GM19463 (cell line): ENCODE data around the gene CSTB.
A peak's percentile ranks its signal among the peaks of the same experiment; 100 is the strongest.
"Not testable (repeated sequence)": the region's sequence is repeated elsewhere in the genome, so short reads cannot be mapped to it uniquely, and the experiment has no call there.

Experiments used
- ATAC-seq: cut with Tn5 transposase; IDR thresholded peaks from one replicate; pipeline ENCODE4 v1.9.1; 2021; ENCODE audit warnings: mild to moderate bottlenecking, moderate library complexity; ENCODE audit not compliant: unreplicated experiment

CSTB gene, protein sequence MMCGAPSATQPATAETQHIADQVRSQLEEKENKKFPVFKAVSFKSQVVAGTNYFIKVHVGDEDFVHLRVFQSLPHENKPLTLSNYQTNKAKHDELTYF

DNA sequence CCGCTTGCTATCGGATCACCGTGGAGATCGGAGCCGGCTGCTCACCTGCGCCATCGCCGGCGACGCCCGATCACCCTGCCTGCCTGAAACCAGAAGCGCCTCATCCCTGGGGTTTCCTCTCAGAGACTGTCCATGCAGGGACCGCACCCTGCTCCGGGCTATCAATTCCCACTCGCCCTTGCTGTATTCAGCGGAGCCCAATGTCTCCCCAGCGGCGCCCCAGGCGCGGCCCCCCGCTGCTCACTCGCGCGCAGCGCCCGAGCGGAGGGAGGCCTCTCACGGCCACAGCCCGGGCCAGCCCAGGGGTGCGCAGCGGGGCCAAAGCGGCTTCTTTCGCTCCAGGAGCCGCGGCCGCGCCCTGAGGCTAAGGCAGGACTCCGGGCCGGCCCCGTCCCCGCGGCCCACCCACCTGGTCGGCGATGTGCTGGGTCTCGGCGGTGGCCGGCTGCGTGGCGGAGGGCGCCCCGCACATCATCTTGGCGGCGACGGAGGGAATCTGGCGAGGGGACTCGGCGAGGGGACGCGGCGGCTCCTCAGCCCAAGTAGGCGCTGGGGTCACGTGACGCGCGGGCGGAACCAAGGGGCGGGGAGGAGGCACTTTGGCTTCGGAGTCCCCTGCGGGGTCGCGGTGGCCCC lies at the start of gene CSTB:
CSTB (minus strand) TSS at position 514 of the 636 bp plus-strand sequence; CDS start at position 475, 39 bp downstream.
- ATAC-seq = peak; percentile 52

GRCh38 chr21:43825242-43825935 lies 49.3 kb upstream of the CSTB start:
- no peak for ATAC-seq

GRCh38 chr21:43824333-43825241 lies 48.5 kb upstream of the CSTB start:
- ATAC-seq = no peak

DNA sequence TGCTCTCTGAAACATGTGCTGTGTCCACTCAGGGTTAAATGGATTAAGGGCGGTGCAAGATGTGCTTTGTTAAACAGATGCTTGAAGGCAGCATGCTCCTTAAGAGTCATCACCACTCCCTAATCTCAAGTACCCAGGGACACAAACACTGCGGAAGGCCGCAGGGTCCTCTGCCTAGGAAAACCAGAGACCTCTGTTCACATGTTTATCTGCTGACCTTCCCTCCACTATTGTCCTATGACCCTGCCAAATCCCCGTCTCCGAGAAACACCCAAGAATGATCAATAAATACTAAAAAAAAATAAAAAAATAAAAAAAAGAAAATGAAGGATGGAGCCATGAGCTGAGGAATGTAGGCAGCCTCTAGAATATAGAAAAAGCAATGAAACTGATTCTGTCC lies 46.6 kb upstream of the CSTB start:
- not testable (repeated sequence) for ATAC-seq

DNA sequence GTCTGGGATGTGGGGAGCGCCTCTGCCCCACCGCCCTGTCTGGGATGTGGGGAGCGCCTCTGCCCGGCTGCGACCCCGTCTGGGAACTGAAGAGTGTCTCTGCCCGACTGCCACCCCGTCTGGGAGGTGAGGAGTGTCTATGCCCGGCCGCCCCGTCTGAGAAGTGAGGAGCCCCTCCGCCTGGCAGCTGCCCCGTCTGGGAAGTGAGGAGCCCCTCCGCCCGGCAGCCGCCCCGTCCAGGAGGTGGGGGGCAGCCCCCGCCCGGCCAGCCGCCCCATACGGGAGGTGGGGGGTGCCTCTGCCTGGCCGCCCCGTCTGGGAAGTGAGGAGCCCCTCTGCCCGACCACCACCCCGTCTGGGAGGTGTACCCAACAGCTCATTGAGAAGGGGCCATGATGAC lies 46.1 kb upstream of the CSTB start:
- ATAC-seq = not testable (repeated sequence)

DNA sequence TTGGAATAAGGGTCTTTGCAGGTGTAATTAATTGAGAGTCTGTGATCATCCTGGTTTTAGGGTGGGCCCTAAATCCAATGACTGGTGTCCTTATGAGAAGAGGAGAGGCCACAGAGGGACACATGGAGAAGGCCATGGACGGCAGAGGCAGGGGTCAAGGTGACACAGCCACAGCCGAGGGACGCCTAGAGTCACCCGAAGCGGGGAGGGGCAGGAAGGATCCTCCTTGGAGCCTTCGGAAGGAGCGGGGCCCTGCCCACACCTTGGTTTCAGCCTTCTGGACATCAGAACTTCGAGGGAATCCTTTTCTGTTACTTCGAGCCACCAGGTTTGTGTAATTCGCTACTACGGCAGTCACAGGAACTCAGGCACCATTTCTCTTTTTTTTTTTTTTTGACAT lies 44.4 kb upstream of the CSTB start:
- ATAC-seq = no peak

GRCh38 chr21:43819511-43820405 lies 43.6 kb upstream of the CSTB start:
- ATAC-seq = no peak

- ATAC-seq = no peak
Observed at GRCh38 chr21:43818685-43819084, 42.6 kb upstream of the CSTB start.

DNA sequence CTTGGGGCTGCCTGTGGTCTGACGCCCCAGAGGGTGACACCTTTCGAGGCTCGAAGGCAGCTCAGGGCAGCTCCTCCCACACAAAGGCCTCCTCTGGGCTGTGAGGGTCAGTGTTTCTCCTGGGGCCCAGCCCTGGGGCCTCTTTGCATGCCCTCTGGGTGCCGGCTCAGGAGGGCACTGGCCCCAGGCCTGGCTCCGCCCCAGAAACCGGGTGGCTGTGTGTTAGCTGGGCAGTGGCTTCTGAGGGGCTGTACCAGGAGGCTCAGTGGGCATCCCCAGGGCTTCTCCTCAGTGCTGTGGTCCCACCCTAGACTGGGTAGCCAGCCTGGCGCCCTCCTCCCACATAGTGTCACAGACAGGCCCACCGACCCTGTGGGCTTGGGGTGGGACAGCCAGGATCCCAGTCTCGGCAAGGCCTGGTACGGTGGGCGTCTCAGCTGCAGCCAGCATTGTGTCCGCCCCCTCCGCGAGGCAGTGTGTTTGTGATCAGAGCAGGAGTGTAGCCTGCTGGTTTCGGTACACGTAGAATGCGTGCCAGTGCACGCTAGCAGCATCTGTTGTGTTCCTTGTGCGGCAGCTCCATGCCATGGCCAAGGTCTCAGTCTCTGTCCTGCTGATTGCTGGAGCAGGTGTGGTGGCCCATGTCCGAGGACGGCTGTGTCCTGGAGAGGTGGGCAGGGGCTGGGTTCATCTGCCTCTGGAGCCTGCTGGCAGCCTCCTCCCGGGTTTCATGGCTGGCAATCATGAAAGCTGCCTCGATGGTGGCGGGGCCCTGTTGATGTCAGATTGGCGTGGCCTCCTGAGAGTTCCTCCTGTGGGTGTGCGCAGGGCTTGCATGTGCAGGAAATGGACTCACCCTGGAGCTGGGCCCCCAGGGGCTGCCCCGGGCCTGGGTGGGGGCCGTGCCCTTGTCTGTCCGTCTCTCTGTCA lies 41.3 kb upstream of the CSTB start:
- no peak for ATAC-seq

DNA sequence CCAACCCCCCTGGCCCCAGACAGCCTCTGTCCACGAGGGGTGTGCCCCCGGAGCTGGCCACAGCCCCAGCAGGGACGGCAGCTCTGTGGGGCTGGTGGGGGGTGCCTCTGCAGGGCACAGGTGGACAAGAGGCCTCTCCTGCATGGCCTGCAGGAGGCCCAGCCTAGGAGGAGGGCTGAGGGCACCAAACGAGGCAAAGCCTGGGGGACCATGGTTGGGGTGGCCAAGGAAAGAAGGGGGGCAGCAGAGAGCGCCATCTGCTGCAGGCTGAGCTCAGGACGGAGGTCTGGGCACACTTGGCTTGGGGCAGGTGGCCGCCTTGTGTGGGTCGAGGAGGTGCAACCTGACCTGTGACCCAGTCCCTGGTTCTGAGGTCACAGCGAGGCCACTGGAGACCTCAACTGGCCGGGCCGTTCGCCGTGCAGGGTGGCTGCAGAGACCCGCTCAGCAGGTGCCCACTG lies 40.5 kb upstream of the CSTB start:
- no peak for ATAC-seq

DNA sequence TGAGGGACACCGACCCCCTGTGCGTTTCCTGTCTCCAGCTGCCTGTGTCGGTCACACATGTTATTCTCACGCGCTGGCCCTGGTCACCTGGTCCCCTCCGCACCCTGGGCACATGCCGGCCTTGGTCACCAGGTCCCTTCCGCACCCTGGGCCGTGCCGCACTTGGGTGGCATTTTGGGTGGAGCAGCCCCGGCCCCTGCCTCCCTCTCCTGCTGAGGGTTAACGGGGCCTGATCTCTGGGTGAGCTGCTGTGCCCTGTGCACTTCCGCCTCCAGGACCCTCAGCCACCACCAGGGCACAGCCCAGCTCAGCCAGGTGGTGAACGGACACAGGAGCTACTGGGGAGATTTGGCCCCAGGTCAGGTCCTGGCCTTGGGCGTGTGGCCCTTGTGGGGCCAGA lies 39.9 kb upstream of the CSTB start:
- ATAC-seq = no peak

DNA sequence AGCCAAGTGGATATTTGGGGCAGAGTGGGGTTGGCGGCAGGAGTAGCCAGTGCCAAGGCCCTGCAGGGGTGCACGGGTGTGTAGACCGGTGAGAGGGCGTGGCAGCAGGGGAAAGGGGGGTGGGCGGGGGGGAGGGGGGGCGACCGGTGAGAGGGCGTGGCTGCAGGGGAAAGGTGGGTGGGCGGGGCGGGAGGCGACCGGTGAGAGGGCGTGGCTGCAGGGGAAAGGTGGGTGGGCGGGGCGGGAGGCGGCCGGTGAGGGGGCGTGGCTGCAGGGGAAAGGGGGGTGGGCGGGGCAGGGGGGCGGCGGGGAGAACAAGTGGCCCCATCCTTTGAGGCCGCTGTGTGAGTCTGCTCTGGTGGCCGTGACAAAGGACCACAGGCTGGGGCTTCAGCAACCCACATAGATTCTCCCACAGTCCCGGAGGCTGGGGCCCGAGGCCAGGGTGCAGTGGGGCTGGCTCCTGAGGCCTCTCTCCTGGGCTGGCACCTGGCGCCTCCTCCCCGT lies 39.1 kb upstream of the CSTB start:
- no peak for ATAC-seq

GRCh38 chr21:43814215-43815106 lies 38.4 kb upstream of the CSTB start:
- ATAC-seq = no peak

GRCh38 chr21:43813656-43813980 lies 37.5 kb upstream of the CSTB start:
- no peak for ATAC-seq

DNA sequence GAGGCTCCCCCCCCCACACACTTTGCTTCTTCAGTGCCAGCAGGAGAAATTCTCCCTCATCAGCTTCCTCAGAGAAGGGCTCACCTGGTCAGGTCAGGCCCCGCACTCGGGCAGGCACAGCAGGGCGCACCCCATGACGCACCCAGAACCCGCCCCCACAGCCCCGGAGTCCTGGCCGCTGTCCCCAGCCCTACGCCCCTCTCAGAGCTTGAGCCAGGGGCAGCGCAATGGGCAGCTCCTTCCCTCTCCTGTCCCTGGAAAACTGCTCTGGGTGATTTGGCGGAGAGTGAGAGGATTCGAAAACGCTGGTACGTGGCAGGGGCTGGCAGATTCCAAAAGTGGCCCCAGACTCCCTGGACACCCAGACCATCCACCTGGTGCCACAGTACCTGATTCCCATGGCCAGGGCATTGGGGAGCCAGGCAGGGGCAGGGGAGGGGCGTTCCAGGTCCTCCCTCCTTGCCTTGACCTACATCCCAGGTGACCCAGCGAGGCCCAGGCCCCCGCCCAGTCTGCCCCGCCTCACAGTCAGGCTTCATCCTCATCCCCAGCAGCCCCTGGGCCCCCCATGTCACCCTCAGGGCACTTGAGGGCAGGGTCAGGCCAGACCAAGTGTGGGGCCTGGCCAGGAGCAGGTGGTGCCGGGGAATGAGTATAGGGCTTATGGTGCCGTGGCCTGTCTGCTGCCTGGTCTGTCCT lies 37.0 kb upstream of the CSTB start:
- ATAC-seq = no peak

DNA sequence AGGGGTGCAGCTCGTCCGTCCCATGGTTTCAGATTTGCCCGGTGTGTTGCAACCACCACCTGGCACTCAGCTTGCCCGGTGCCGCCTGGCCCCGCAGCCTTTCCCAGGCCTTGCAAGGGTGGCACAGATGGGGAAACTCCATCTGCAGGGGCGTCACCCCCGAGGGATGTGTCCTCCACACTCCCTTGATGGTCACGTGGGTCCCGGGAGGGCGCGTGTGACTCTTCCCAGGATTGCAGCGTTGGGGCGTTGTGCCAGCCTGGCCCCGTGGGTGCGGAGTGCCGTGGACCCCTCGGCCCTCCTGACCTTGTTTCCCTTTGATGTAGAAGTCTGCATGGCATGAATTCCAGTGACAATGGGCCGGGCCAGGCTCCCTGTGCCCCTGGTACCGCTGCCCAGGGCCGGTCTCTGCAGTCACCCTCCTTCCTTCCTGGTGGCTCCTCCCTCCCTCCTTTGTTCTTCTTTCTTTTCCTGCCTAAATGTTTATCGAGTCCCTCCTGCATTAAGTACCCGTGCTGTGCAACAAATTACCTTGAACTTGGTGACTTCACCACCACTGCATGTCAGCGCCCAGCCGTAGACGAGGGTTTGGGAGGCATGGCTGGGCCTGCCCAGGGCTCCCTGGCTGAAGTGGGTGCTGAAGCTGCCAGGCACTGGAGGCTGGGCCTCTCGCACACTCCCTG lies 36.2 kb upstream of the CSTB start:
- ATAC-seq = no peak
